Brain microvascular endothelial cell (primary cell): ENCODE results near the gene MFN1.

Experiments used
- DNase-seq: peaks from one replicate; pipeline ENCODE4 v3.0.0-alpha.2; 2020
- H3K27ac ChIP-seq: fragments of 250-450 bp; sonication (Bioruptor Pico); 2 replicates; pipeline ENCODE4 v1.5.1; 2020; ENCODE audit warnings: mild to moderate bottlenecking, moderate library complexity
- H3K27me3 ChIP-seq: fragments of 250-450 bp; sonication (Bioruptor Pico); replicated peaks from 2 replicates; pipeline ENCODE4 v1.5.1; 2020; ENCODE audit warnings: mild to moderate bottlenecking
- H3K36me3 ChIP-seq: fragments of 250-450 bp; sonication (Bioruptor Pico); replicated peaks from 2 replicates; pipeline ENCODE4 v1.5.1; 2020; ENCODE audit warnings: mild to moderate bottlenecking
- H3K4me3 ChIP-seq: 2 replicates; pipeline ENCODE4 v1.5.1; 2011; ENCODE audit warnings: low read depth, mild to moderate bottlenecking, control low read depth, low read length, moderate library complexity
- in situ Hi-C: cut with HindIII; loops from 2 replicates; pipeline ENCODE4 v1.10.0; 2017; ENCODE audit warnings: low sequenced_read_pairs, low pct_ligation_motif_present
- TF ChIP-seq, protein P1 (sequence below): IDR thresholded peaks from 2 replicates; pipeline ENCODE4 v1.5.1; 2011; ENCODE audit warnings: low read depth, mild to moderate bottlenecking, moderate library complexity, low read length, control low read depth, inconsistent platforms; ENCODE audit errors: missing control alignments

The MFN1 gene

DNA sequence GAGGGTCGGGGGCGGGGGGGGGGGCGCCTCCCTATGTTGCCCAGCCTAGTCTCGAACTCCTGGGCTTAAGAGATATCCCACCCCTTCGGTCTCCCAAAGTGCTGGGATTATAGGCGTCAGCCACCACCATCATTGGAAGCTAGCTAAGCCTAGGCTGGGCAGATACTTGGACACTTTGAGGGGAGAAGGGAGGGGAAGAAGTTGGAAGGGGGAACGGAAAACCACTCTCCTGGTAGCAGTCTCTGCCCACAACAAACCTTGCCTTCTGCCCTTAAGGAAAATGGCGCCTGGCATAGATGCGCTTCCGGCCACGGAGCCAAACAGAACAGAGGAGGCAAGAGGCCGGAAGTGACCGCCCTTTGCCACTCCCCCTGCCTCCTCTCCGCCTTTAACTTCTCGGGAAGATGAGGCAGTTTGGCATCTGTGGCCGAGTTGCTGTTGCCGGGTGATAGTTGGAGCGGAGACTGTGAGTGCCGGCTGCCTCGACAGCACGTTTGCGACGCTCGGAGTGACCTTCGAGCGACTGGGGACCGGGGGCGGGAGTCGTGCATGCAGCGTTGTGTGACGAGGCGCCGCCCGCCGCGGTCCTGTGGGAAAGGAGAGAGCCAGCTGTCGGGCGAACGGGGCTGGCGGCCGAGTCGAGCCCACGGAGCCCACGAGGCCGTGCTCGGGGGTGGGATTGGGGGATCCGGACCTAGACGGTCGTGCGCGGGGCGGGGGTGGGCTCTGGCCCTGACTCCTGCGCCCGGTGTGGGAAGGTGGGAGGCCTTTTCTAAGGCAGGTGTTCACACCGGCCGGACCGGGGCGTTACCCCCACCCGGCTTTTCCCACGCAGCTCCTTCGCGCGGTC lies at the start of gene MFN1:
TSS of gene MFN1 (plus strand) at position 365 of the 850 bp plus-strand sequence. CDS start 1,143 bp downstream, outside the sequence.
- no peaks in the 10 kb centered on the region for H3K27me3 ChIP-seq

DNA sequence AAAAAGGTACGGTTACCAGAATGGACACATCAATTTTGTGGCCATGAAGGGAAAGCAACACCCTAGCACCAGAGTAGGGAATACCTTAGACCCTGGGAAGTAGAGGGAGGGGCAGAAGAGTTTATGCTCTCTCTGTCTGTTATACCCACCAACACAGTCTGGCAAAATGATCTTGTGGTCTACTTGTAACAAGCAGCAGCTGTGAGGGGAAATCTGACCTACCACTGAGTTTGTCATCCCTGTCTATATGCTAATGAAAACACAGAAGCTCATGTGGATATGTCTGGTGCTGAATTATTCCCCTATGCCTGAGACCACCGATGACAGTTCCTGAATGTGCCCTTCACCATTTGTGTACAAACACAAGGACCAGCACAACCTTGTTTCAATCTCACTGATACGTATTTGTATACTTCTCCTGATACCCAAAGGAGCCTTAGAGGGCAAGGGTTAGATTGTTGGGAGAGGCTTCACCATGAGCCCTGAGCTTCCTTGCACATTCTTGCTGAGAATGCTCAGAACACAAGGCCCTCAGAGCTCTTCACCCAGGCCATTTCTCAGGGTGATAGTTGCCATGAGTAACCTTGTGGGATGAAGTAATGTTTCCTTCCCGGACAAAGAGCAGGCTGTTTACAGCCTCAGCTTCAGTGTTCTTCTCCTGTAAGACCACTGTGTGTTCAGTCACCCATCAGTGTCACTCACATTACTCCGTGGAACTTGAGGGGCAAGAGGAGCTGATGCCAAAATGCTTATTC lies 49.4 kb upstream of the MFN1 start:
- TF ChIP-seq, protein P1, sequence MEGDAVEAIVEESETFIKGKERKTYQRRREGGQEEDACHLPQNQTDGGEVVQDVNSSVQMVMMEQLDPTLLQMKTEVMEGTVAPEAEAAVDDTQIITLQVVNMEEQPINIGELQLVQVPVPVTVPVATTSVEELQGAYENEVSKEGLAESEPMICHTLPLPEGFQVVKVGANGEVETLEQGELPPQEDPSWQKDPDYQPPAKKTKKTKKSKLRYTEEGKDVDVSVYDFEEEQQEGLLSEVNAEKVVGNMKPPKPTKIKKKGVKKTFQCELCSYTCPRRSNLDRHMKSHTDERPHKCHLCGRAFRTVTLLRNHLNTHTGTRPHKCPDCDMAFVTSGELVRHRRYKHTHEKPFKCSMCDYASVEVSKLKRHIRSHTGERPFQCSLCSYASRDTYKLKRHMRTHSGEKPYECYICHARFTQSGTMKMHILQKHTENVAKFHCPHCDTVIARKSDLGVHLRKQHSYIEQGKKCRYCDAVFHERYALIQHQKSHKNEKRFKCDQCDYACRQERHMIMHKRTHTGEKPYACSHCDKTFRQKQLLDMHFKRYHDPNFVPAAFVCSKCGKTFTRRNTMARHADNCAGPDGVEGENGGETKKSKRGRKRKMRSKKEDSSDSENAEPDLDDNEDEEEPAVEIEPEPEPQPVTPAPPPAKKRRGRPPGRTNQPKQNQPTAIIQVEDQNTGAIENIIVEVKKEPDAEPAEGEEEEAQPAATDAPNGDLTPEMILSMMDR: no peak
- H3K4me3 ChIP-seq: no peak overlapping the region
- H3K27me3 ChIP-seq: no peaks in the 10 kb centered on the region
- peak; percentile 23 for DNase-seq
- H3K36me3 ChIP-seq: no peaks in the 10 kb centered on the region
- H3K27ac ChIP-seq: no peak overlapping the region
- in situ Hi-C loops: no loop called here

More for the DNA sequence above, at the start of gene MFN1:
- H3K27ac ChIP-seq: peak within 1 kb of the TSS; percentile 58
- peaks cover 10% of the 10 kb centered on the region for H3K36me3 ChIP-seq
- peak; percentile 94 for DNase-seq
- in situ Hi-C loops: no loop called here
- TF ChIP-seq, protein P1: no peak
- peak within 1 kb of the TSS; percentile 86 for H3K4me3 ChIP-seq

DNA sequence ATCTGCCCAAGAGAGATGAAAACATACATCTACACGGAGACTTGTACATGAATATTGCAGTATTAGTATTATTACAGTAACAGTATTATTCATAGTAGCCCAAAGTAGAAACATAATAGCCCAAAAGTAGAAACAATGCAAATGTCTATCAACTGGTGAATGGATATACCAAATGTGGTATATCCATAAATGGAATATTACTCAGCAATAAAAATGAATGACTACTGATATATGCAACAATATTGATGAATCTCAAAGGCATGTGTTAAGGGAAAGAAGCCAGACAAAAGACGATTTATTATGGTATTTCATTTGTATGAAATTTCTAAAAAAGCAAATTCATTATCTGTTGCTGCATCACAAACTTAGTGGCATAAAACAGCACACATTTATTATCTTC lies 48.2 kb upstream of the MFN1 start:
- no peaks in the 10 kb centered on the region for H3K36me3 ChIP-seq
- TF ChIP-seq, protein P1: no peak
- no peak for DNase-seq
- no peak overlapping the region for H3K27ac ChIP-seq
- no peak overlapping the region for H3K4me3 ChIP-seq
- no peaks in the 10 kb centered on the region for H3K27me3 ChIP-seq
- in situ Hi-C loops: no loop called here

DNA sequence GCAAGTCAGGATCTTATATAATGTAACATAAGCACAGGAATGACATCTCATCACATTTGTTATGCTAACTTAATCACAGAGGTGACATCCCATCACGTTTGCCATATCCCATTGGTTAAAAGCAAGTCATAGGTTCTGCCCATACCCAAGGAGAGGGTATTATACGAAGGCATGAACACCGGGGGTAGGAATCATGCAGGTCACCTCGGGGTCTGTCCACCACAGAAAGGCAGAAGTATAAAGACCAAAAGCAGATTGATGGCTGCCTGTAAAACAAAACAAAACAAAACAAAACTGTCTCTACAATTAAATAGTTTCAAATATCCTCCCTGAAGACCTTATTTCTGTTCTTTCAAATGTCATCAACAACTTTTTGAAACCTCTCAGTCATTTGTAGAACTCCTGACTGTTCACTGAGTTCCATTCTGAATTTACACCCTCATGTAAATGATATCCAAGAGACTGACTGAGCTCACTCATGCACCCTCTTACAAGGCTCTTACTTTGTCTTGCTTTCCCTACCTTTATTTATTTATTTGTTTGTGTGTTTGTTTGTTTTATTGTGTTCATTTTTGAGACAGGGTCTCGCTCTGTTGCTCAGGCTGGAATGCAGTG lies 47.4 kb upstream of the MFN1 start:
- Histone ChIP-seq H3K27me3 (no peaks in the 10 kb centered on the region), H3K36me3 (no peaks in the 10 kb centered on the region)
- DNase-seq: no peak

DNA sequence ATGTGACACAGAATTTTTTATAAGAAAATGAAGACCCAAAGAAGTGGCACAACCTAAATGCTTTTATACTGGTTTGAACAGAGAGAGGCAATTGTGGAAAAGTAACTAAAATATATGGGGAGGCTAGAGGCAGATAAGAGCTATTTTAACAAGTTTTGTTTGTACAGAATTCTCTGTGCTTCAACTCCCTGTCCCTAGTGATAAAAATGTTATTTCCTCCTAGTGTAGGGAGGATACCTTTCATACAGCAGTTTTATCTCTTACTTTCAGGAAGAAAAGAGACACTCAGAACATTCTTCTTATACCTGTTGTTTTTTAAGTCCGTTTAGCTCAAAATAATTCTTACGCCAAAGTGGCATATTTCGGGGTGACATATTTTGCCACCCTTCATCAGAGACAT lies 45.9 kb upstream of the MFN1 start:
- H3K27me3 ChIP-seq: no peaks in the 10 kb centered on the region
- H3K36me3 ChIP-seq: no peaks in the 10 kb centered on the region
- no peak for DNase-seq
- H3K4me3 ChIP-seq: no peak overlapping the region
- TF ChIP-seq, protein P1: no peak
- in situ Hi-C loops: loop anchor here (25.0 kb wide), 1 partner anchor 289 kb away; no protein-coding TSS in a partner anchor
- H3K27ac ChIP-seq: no peak overlapping the region

More for the DNA sequence above, 47.4 kb upstream of the MFN1 start:
- no peak overlapping the region for H3K4me3 ChIP-seq
- no peak overlapping the region for H3K27ac ChIP-seq
- in situ Hi-C loops: loop anchor here (25.0 kb wide), 1 partner anchor 288 kb away; no protein-coding TSS in a partner anchor
- TF ChIP-seq, protein P1: no peak
